Adrenal gland (tissue), 12 donors: Measurements from ENCODE around the gene DPP6. TPM values are rescaled to one million over a fixed set of nuclear protein-coding genes. Genes with fewer than 3 reads are reported as not detected.
A peak's percentile ranks its signal among the peaks of the same experiment; 100 is the strongest.

Experiments
- DNase-seq, 7 donors: peaks; one replicate each; pipeline ENCODE4 v3.0.0-alpha.2; 2019 to 2020
- H3K27ac ChIP-seq, 5 donors: fragments of 200-600 bp; sonication (generic) in 4 of 5; 1 replicate in 3 of 5; 2 replicates in 2 of 5; pipeline versions ENCODE4 v1.5.1 to v1.8.0; 2016 to 2020; ENCODE audit warnings: mild to moderate bottlenecking in 1 of 5
- H3K27me3 ChIP-seq: fragments of 200-600 bp; 2 replicates; pipeline ENCODE4 v1.8.0; 2021
- H3K36me3 ChIP-seq, 2 donors: fragments of 200-600 bp; replicated peaks in 1 of 2; 1 replicate in 1 of 2; 2 replicates in 1 of 2; pipeline versions ENCODE4 v1.5.1 to v1.8.0; 2018 to 2022
- H3K4me1 ChIP-seq, 2 donors: fragments of 200-600 bp; replicated peaks in 1 of 2; 1 replicate in 1 of 2; 2 replicates in 1 of 2; pipeline versions ENCODE4 v1.5.1 to v1.8.0; 2018 to 2021
- H3K4me3 ChIP-seq, 4 donors: fragments of 200-600 bp; sonication (generic) in 3 of 4; one replicate each; pipeline ENCODE4 v1.5.1; 2016 to 2018
- H3K9me3 ChIP-seq, 3 donors: fragments of 200-600 bp; sonication (generic) in 1 of 3; replicated peaks in 1 of 3; 1 replicate in 2 of 3; 2 replicates in 1 of 3; pipeline versions ENCODE4 v1.5.1 to v1.8.0; 2016 to 2021
- CTCF ChIP-seq, 6 experiments: fragments of 450-650 bp in 4 of 6; fragments of 200-600 bp in 2 of 6; sonication (generic) in 1 of 6; IDR thresholded peaks; 1 replicate in 5 of 6; 2 replicates in 1 of 6; pipeline versions ENCODE4 v1.5.1 to v1.8.0; 2016 to 2021; ENCODE audit warnings: antibody characterized with exemption in 6 of 6, mild to moderate bottlenecking in 2 of 6, moderate library complexity in 1 of 6
- POLR2A ChIP-seq, 2 donors: fragments of 450-650 bp; IDR thresholded peaks; one replicate each; pipeline ENCODE4 v1.6.1; 2017; ENCODE audit warnings: antibody characterized with exemption in 2 of 2, mild to moderate bottlenecking in 2 of 2, moderate library complexity in 1 of 2
- WGBS, 4 donors: extraction: QIAGEN DNeasy Blood & Tissue Kit in 2 of 4; methylation state at CpG; one replicate each; pipeline versions ENCODE4 v1.1.5 to v1.1.7; 2013 to 2017; 5-methylcytosine and 5-hydroxymethylcytosine counted together
- intact Hi-C, 2 donors: fragments of 100-400 bp; cut with DNase I; formaldehyde crosslinking; loops; one replicate each; pipeline versions ENCODE4 v1.14.1 to v1.15.0; 2022 to 2023
- polyA plus RNA-seq, 3 donors: library from polyadenylated mRNA; stranded (reverse); fragments of 200-250 nt in 2 of 3; fragments of 350-450 nt in 1 of 3; fragmentation: Illumina TruSeq in 1 of 3; extraction: RNeasy Lipid Tissue Mini Kit (QIAGEN cat#74804) in 1 of 3; gene quantifications; one replicate each; pipeline ENCODE4 v1.2.3, GENCODE V29; 2013 to 2014
- total RNA-seq, 9 donors: library from RNA; depleted of rRNA in 4 of 9; stranded (reverse); fragments of >200 nt in 4 of 9; fragments of 120-200 nt in 1 of 9; fragmentation: NEBNext Ultra II Directional in 1 of 9; extraction: Animal tissue kit (Norgen Biotek cat#: 25700) in 1 of 9; gene quantifications; one replicate each; pipeline versions ENCODE4 v1.1.0 to v1.2.4, GENCODE V29; 2013 to 2023
- donor health status: healthy with polysubstance abuse.
- donor health status: Bipolar disorder and iron deficiency.
- donor health status: DM: yes; HTN: yes; CAD: no.
- donor health status: DM: no; HTN: no; CAD: no.
- donor health status: DM: no; HTN: no; CAD: no.
- donor health status: DM: yes; HTN: yes; CAD: no.

DPP6 gene
- total and polyA plus RNA-seq, 12 donors, result 0.39 to 13.1 (median 5.1) TPM

GRCh38 chr7:154512121-154512833 lies 460.1 kb downstream of the DPP6 start:
- no peaks in the 10 kb centered on the region for H3K4me1 ChIP-seq
- no peak for TF ChIP-seq CTCF (IDR thresholded peaks at IDR 0.05)
- TF ChIP-seq POLR2A (IDR thresholded peaks at IDR 0.05), result no peak
- no peaks in the 10 kb centered on the region for H3K36me3 ChIP-seq
- no peak overlapping the region for H3K4me3 ChIP-seq
- 64 to 79% (median 74%) methylated on average over 7 of the region's 7 CpGs for WGBS, 4 donors
- H3K9me3 ChIP-seq, result no peaks in the 10 kb centered on the region
- H3K27me3 ChIP-seq, result no peaks in the 10 kb centered on the region
- no peak overlapping the region for H3K27ac ChIP-seq
- DNase-seq, result no peak
- intact Hi-C loops, result no loop called here

DNA sequence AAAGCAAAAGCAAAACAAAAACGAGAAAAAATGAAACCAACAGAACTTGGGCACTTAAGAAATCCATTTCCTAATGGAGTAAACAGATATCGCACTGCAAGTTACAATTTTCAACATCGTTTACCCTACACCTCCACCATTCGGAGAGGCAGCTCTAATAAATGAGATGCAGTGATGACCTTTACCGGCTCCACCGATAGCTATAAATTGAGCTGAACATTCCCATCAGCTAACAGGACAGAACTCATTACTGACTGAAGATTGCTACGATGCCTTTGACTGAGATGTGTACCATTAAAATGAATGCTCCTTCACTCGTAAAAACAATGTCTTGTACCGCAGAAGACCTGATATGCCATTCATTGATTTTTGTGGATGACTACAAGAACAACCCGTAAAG lies 465.6 kb downstream of the DPP6 start:
- 56 to 62% (median 60%) methylated on average over 10 of the region's 10 CpGs for WGBS, 4 donors
- H3K27me3 ChIP-seq, result no peaks in the 10 kb centered on the region

DNA sequence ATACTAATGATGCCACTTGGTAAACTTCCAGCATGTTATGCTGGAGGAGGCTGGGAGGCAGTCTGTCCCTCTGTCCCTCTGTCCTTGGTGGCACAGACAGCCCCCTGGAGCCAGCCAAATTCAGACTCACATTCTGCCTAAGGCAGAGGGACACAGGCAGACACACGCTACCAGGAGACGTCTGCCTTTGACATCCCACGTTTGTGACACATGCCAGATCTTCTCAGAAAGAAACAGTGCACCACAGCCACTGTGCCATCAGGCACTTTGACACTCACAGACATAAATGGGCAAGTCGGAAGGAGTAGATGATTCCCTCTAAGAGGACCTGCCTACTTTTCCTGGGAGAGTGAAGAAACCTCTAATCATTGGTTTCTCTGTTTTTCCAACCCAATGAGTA lies 467.0 kb downstream of the DPP6 start:
- 55 to 75% (median 63%) methylated on average over 1 to 4 of the region's 4 CpGs for WGBS, 4 donors
- no peaks in the 10 kb centered on the region for H3K4me1 ChIP-seq
- H3K4me3 ChIP-seq, result no peak overlapping the region
- peak in 1 of 7 donors; percentile 71 for DNase-seq
- H3K27ac ChIP-seq, result no peak overlapping the region
- no peaks in the 10 kb centered on the region for H3K36me3 ChIP-seq
- no peaks in the 10 kb centered on the region for H3K9me3 ChIP-seq
- intact Hi-C loops, result no loop called here
- H3K27me3 ChIP-seq, result no peaks in the 10 kb centered on the region
- no peak for TF ChIP-seq POLR2A (IDR thresholded peaks at IDR 0.05)
- no peak for TF ChIP-seq CTCF (IDR thresholded peaks at IDR 0.05)

More for the DNA sequence above, 465.6 kb downstream of the DPP6 start:
- H3K27ac ChIP-seq, result no peak overlapping the region
- H3K36me3 ChIP-seq, result no peaks in the 10 kb centered on the region
- DNase-seq, result no peak
- no peaks in the 10 kb centered on the region for H3K4me1 ChIP-seq
- no peaks in the 10 kb centered on the region for H3K9me3 ChIP-seq
- H3K4me3 ChIP-seq, result no peak overlapping the region
- intact Hi-C loops, result no loop called here
- TF ChIP-seq CTCF (IDR thresholded peaks at IDR 0.05) (no peak), POLR2A (IDR thresholded peaks at IDR 0.05) (no peak)

- no peak for DNase-seq
- 73 to 89% (median 83%) methylated on average over 1 of the region's 1 CpG for WGBS, 4 donors
- no peak for TF ChIP-seq POLR2A (IDR thresholded peaks at IDR 0.05)
- no peak for TF ChIP-seq CTCF (IDR thresholded peaks at IDR 0.05)
- Histone ChIP-seq H3K9me3 (no peaks in the 10 kb centered on the region), H3K27ac (no peak overlapping the region), H3K4me3 (no peak overlapping the region), H3K4me1 (no peaks in the 10 kb centered on the region), H3K27me3 (no peaks in the 10 kb centered on the region), H3K36me3 (no peaks in the 10 kb centered on the region)
- intact Hi-C loops, result no loop called here
These were observed 477.9 kb downstream of the DPP6 start for GRCh38 chr7:154530136-154530535.
